SK-MEL-5 (cell line): ENCODE data around the gene SPTBN5. TPM values are rescaled to one million over a fixed set of nuclear protein-coding genes. Genes with fewer than 3 reads are reported as not detected.
A peak's percentile ranks its signal among the peaks of the same experiment; 100 is the strongest.
"Not testable (repeated sequence)": the region's sequence is repeated elsewhere in the genome, so short reads cannot be mapped to it uniquely, and the experiment has no call there.

Experiments
- DNase-seq: peaks from one replicate; pipeline ENCODE4 v3.0.0-alpha.2; 2016; ENCODE audit warnings: low read depth, low spot score
- in situ Hi-C: cut with HindIII; loops from 2 replicates; pipeline ENCODE4 v1.10.0; 2016; ENCODE audit warnings: low sequenced_read_pairs, high pct_unique_total_duplicates, low pct_unique_long_range_greater_than_20kb
- total RNA-seq: library from RNA; depleted of rRNA; stranded (reverse); fragments of >200 nt; shearing (Covaris generic); gene quantifications from 2 replicates; pipeline ENCODE4 v1.2.3, GENCODE V29; 2014

SPTBN5 gene
- total RNA-seq, 1 experiment from 2014 or later, result 0.03 TPM

DNA sequence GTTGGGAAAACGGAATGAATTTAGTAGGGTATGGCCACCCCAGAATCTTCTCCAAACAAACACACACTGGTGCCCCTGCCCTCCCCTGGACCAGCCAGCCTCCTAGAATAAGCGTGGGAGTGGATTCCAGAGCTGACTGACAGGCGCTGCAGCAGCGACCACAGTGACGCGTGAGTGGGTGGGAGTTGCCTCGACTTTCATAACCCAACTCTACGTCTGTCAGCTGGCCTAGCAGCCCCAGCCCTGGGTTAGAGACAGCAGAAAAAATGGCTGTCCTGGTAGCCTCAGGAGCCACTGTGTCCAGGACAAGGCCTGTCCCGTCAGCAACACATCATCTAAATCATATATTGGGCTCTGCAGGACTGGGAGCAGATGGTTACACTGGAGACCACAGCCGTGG lies 45.2 kb downstream of the SPTBN5 start:
- in situ Hi-C loops, result no loop called here
- DNase-seq, result no peak

- no peak for DNase-seq
- in situ Hi-C loops, result no loop called here
Measured at GRCh38 chr15:41847981-41848380, 45.9 kb downstream of the SPTBN5 start.

GRCh38 chr15:41847206-41847605 lies 46.6 kb downstream of the SPTBN5 start:
- DNase-seq, result no peak
- in situ Hi-C loops, result no loop called here

GRCh38 chr15:41844814-41845213 lies 49.0 kb downstream of the SPTBN5 start:
- no peak for DNase-seq
- in situ Hi-C loops, result no loop called here

DNA sequence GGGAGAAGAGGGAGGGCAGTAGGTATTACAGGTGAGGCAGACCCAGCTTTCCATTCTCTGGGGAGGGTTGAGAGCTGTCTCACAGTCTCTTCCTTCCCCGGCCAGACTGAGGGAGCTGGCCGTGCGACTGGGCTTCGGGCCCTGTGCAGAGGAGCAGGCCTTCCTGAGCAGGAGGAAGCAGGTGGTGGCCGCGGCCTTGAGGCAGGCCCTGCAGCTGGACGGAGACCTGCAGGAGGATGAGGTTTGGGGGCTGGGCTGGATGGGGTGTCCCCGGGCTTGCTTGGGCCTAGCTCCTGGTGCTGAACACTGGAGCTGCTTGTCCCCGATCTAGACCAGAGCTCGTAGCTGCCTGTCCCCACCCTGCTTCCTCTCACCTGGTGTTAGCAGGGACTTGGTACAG lies 50.3 kb downstream of the SPTBN5 start:
- in situ Hi-C loops, result no loop called here

GRCh38 chr15:41842229-41842628 lies 51.6 kb downstream of the SPTBN5 start:
- in situ Hi-C loops, result no loop called here
- no peak for DNase-seq

More for the DNA sequence above, 50.3 kb downstream of the SPTBN5 start:
- DNase-seq, result no peak

- no peak for DNase-seq
- in situ Hi-C loops, result no loop called here
Measured at GRCh38 chr15:41841131-41841530, 52.7 kb downstream of the SPTBN5 start.

- DNase-seq, result no peak
- in situ Hi-C loops, result no loop called here
Measured at GRCh38 chr15:41840673-41841072, 53.2 kb downstream of the SPTBN5 start.

DNA sequence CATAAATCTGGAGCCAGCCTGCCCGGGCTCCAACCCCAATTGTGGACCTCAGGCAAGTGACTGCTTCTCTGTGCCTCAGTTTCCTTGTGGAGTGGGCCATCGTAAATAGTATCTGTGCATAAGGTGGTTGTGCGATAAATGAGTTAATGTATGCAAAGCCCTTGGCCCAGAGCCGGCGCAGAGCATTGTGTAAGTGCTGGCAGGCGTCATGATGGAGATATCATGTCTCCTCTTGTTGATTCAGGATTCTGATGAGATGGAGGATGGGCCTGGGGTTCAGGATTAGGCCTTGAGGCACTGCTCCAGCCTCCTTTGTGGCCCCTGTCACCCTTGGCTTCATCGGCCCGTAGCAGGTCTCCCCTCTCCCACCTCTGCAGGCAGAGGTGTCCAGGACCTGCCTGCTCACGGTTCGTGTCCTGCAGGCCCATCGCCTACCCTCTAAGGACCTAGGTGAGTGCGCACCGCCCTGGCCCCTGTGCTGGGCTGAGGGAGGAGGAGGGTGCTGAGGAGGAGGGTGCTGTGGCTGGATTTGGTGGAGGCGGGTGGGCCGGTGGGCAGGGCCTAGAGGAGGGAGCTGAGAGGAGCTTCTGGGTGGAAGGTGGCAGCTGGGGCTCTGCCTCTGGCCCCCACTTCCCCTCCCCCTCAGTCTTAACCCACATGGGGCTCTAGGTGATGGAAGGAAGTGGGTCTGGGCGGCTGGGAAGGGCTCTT lies 53.9 kb downstream of the SPTBN5 start:
- no peak for DNase-seq
- in situ Hi-C loops, result no loop called here

- in situ Hi-C loops, result no loop called here
Measured at GRCh38 chr15:41838400-41838897, 55.4 kb downstream of the SPTBN5 start, which contains the start of gene PLA2G4B. Gene PLA2G4B (plus strand): TSS chr15:41838847. CDS start chr15:41838914, 67 bp downstream.

GRCh38 chr15:41836713-41837454 lies 57.0 kb downstream of the SPTBN5 start:
- no peak for DNase-seq
- in situ Hi-C loops, result no loop called here

More at GRCh38 chr15:41838400-41838897, 55.4 kb downstream of the SPTBN5 start, which contains the start of gene PLA2G4B:
- no peak for DNase-seq

- no peak for DNase-seq
- in situ Hi-C loops, result no loop called here
Measured at GRCh38 chr15:41836073-41836472, 57.8 kb downstream of the SPTBN5 start.

- no peak for DNase-seq
- in situ Hi-C loops, result no loop called here
Measured at GRCh38 chr15:41834096-41834495, 59.8 kb downstream of the SPTBN5 start.

DNA sequence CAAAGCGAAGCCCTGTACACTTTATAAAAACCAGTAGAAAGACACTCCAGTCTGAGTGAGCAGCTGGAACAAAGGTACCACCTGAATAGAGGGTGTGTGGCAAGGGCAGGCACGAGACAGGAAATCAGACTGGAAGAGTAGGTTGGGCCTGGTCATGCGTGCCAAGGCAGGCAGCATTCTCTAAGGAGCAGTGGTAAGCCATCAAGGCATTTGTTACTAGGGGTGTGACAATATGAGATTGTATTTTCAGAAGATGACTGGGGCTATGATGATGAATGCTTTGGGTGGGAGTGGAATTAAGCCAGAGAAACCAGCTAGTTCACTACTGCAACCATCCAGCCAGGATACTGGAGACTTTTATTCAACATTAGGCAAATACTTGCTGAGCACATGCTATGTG lies 61.0 kb downstream of the SPTBN5 start:
- in situ Hi-C loops, result no loop called here

DNA sequence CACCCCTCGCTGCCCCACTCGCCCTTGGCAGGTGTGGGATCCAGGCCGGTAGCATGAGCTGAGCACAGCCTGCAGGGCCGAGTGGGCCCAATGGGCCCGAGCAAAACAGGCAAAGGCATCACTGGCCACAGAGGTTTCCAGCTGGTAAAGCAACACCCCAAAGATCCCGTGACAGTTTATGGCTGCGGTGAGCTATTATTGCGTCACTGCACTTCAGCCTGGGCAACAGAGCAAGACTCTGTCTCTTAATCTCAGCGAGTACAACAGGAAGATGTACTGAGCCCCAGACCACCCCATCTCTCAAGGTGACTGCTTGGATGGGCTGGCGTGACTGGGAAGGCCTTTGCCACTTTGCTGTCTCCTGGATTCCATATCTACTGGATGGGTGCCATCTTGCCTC lies 61.6 kb downstream of the SPTBN5 start:
- in situ Hi-C loops, result no loop called here
- no peak for DNase-seq

More for the DNA sequence above, 61.0 kb downstream of the SPTBN5 start:
- peak; percentile 74 for DNase-seq

- DNase-seq, in situ Hi-C loops: not testable (repeated sequence)
Measured at GRCh38 chr15:41831291-41831690, 62.6 kb downstream of the SPTBN5 start.

- in situ Hi-C loops, result no loop called here
- DNase-seq, result no peak
Measured at GRCh38 chr15:41829959-41830646, 63.8 kb downstream of the SPTBN5 start.

DNA sequence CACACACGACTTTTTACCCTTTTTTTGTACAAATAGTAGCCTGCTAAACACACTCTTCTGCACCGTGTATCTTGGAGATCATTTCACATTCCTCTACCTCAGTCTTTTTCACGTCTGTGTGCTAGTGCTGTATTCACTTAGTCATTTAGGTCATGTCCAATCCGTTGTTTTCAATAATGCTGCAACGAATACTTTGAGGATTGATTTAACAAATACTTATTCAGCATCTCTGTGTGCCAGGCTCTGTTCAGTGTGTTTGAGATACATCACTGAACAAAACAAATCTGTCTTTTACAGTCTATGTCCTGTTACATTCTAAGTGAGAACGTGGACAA lies 65.1 kb downstream of the SPTBN5 start:
- in situ Hi-C loops, result no loop called here
- no peak for DNase-seq
